Activated effector memory CD4-positive, alpha-beta T cell treated with Interleukin-2 at 50 U/mL for 16 hours (primary cell): ENCODE results near the gene LDAH.

Experiments
- DNase-seq: peaks from one replicate; pipeline ENCODE4 v3.0.0-alpha.2; 2020

Gene LDAH

DNA sequence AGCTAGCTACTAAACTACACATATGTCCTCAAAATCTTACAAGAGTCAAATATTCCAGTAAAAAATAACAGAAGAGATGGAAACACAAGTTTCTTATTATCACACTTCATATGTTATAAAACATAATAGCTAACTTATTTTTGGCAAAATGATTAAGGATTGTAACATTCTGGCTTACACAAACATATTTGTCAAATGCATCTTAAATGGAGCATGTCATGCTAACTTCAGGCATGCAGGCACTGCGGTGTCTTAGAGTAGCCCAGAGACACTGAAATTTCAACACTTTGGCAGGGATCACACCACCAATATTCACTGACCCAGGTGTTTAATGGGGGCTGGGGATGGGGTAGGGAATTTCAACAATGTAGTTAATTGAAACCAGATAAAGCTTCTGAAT lies 51.6 kb downstream of the LDAH start:
- DNase-seq, result no peak

GRCh38 chr2:20766798-20767644 lies 55.9 kb downstream of the LDAH start:
- no peak for DNase-seq

GRCh38 chr2:20766213-20766612 lies 56.7 kb downstream of the LDAH start:
- no peak for DNase-seq

DNA sequence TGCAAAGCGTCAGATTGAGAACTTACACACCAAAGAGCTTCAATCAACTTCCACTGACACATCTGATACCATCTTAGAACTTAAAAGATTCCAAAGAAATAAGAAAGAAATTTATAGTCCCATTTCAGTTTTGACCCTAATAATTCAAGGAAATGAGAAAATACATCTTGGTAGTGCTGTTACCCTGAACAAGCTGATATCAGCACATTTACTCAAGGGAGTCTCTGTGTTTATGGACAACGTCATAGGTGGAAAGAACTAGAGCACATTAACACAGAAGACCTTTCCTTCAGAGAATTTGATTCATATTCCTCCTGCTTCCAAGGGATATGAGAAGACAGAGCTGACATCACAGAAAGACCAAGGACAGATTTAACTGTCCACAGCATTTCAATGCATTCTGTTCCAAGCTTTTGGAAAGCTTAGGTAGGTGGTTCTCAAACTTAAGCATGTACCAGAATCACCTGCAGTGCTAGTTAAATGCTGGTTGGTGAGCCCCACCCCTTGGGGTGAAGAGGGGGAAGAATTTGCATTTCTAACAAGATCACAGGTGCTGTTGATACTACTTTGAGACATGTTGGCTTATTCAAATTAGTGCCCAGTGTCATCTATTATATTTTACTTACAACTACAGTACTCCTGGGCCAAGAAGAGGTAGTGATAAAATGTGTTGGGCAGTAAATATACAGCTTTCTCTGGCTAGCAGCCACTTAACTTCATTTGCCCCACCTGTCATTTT lies 59.8 kb downstream of the LDAH start:
- DNase-seq, result no peak

DNA sequence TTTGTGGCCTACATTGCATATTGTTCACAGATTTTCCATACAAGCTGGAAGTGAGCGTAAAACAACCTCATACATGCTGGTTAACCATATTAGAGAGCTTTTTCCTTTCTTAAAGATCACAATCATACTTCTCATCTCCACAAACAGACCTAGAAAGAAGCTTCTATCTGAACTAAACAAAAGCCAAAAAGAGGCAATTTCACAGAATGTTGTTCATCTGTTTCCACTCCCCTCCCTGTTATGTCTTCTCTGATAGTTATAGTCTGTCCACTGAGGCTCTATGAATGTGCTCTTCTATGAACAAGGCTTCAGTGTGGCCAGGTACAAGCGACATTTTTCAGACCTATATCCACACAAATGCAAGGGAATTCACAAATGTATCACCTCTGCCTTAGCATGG lies 63.4 kb downstream of the LDAH start:
- DNase-seq, result no peak

- DNase-seq, result no peak
Observed at GRCh38 chr2:20758997-20759396, 63.9 kb downstream of the LDAH start.

DNA sequence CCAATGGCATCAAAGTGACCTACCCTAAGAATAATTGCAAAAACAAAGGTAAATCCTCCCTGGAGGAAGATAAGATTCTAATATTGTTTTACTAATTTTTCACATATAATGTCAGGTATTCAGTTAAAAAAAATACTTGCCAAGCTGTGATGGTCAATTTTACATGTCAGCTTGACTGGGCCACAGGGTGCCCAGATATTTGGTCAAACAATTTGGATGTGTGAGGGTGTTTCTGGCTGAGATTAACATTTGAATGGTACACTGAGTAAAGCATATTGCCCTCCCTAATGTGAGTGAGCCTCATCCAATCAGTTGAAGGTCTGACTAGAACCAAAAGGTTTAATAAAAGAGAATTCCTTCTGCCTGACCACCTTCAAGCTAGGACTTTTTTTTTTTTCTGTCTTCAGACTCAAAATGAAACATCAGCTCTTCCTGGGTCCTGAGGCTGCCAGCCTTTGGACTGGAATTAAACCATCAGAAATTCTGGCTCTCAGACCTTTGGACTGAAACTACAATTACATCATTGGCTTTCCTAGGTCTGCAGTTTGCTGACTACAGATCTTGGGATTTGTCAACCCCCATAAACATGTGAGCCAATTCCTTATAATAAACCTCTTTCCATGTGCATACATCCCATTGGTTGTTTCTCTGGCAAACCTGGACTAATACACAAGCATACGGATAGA lies 65.4 kb downstream of the LDAH start:
- no peak for DNase-seq

DNA sequence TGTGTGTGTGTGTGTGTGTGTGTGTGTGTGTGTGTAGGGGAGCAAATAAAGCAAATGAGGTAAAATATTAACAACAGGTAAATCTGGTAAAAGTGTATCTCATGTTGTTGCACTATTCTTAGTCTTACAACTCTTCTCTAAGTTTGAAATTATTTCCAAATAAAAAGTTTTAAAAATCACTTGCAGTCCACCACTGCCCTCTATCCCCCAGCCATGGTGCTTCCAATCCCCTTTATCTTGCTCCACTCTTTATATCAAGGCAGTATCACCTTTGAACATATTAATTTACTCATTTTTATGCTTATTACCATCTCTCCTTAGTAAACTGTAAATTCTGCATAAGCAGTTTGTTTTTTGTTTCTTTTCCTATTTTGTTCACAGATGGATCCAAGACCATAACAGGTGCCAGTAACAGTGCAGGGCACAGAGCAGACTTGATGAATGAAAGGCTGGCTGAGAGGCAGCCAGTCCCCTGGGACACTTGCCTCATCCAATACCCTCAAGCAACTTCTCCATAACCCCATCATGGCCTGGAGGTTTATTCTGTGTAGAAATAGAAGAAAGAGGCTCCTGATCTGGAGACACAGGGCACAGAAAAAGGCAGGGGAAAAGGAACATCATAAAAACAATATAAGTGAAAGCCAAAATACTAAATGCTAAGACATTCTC lies 67.6 kb downstream of the LDAH start:
- no peak for DNase-seq

- DNase-seq, result no peak
Observed at GRCh38 chr2:20752293-20752692, 70.6 kb downstream of the LDAH start.

DNA sequence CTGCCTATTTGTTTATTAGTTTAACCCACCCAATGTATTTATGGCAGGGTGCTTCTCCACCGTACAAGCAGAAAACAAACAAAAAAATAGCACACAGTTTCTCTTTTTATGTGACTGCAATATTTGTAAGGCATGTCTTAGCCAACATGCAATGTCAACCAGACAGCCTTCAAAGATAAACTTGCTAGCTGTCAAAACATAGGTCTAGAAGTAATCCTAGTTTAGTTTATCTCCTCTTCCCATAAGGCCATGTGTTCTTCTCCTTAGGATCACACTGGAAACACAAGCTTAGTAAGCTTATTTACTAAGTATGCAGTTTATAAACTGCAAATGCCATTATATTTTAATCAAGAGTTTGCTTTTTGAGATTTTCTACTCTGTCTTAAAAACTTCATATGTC lies 75.6 kb downstream of the LDAH start:
- DNase-seq, result no peak

- DNase-seq, result no peak
Observed at GRCh38 chr2:20745924-20746555, 76.9 kb downstream of the LDAH start.

- no peak for DNase-seq
Observed at GRCh38 chr2:20744366-20745335, 78.2 kb downstream of the LDAH start.

DNA sequence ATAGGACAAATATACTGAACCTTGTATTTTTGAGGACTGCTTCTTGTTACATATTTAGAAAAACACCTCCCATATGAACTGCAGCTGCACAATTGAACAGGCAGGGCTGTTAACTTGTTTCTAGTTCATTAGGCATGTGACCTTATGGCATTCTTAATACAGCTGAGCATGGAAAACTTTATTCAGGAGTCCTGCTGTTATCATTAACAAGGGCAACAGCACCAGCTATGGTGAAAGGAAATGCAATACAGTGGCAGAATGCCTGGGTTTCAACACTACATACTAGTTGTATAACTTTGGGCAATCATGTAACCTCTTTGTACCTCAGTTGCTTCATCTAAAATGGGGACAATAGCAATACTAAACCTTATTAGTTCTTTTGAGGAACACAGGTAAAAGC lies 84.1 kb downstream of the LDAH start:
- no peak for DNase-seq

GRCh38 chr2:20737505-20737904 lies 85.4 kb downstream of the LDAH start:
- DNase-seq, result no peak

DNA sequence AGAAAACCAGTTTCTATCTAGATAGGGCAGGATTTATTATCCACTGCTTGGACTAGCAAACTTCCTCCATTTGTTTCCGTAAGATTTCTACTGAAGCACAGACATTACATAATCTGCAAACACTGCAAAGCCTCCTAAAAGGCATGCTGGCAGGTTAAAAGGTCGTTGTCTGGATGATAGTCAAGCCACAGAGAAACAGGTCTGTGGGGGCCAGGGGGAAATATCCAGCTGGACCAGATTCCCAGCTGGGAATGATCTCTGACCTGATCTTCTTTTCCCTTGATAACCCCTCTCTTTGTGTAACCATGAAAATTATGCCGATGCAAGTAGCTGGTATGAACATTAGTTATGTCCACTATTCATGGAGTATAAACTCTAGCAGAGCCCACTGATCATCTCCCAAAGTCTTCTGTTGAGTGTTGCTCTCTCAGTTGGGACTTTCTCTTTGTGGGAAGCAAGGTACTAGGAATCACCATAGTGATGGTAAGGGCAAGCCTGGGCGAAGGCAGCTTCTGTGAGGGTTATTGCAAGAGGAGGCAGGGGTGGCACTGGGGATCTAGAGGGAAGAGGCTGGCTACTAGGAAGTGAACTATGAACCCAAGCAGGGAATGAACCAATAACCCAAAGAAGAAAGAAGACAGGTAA lies 94.7 kb downstream of the LDAH start:
- no peak for DNase-seq

GRCh38 chr2:20726913-20727312 lies 96.0 kb downstream of the LDAH start:
- DNase-seq, result no peak

GRCh38 chr2:20725782-20726181 lies 97.1 kb downstream of the LDAH start:
- no peak for DNase-seq

DNA sequence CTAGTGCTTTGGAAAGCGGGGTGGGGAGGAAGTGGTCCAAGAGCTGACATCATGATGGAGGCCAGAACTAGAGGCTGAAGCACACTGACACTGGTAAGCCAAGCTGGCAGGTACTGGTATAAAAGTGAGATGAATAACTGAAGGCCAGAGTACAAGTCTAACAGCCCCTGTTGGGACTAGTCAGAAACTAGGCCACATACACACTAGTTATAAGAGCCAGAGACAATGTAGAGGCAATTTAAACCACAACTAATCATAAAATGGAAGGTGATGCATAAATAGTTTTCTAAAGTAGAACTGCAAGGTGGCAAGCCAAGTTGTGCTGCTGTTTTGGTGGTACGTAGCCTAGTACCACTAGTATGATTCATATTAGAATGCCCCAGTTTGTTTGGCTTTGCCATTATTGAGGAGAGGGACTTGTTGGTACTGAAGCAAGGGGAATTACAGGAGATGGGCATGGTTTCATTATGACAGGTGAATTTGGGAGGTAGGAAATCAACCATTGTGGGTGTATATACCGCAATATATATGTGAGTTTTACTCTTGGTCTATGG lies 98.3 kb downstream of the LDAH start:
- DNase-seq, result no peak

DNA sequence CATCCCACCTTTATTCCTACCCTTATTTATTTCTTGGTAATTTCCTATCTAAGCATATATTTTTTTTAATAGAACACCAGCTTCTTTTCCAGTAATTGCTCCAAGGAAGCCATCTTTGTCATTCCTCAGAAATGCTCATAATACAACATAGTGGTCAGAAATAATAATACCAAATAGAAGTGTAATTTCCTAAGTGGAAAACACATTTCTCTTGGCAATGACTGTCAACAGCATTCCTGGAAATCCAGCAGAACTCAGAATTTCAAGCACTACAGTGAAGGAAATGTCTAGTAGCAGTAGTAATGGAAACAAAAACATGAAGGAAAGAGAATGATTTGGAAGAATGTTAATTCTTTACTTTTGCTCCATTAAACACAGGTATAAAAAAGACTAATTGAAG lies 99.4 kb downstream of the LDAH start:
- DNase-seq, result no peak

GRCh38 chr2:20722592-20723240 lies 100.2 kb downstream of the LDAH start:
- DNase-seq, result no peak
